Ramos (cell line): ENCODE results near the gene RIPOR3.
"Not testable (repeated sequence)": the region's sequence is repeated elsewhere in the genome, so short reads cannot be mapped to it uniquely, and the experiment has no call there.

Source experiments
- in situ Hi-C: fragments of 300-500 bp; cut with MboI; formaldehyde crosslinking; loops from one replicate; pipeline ENCODE4 v1.14.3; 2022; ENCODE audit warnings: low sequenced_read_pairs; ENCODE audit not compliant: unreplicated experiment

Gene RIPOR3

GRCh38 chr20:50724851-50725723, 33.7 kb upstream of the RIPOR3 start:
- in situ Hi-C loops = no loop called here

GRCh38 chr20:50724112-50724725, 32.9 kb upstream of the RIPOR3 start:
- in situ Hi-C loops = no loop called here

DNA sequence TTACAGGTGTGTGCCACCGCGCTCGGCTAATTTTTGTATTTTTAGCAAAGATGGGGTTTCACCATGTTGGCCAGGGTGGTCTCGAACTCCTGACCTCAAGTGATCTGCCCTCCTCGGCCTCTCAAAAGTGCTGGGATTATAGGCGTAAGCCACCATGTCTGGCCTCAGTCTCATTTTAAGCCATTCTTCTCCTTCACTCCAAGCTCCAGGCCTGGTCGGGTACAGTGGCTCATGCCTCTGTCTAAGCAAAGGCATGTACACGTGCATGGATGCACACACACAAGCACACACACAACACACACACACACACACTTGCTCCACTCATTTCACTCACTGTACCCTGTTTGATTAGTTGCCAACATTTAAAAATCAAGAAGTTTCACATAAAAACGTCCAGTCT, 32.3 kb upstream of the RIPOR3 start:
- in situ Hi-C loops = no loop called here

GRCh38 chr20:50722424-50723155, 31.2 kb upstream of the RIPOR3 start:
- in situ Hi-C loops = no loop called here

GRCh38 chr20:50721881-50722281, 30.5 kb upstream of the RIPOR3 start:
- in situ Hi-C loops = no loop called here

GRCh38 chr20:50720582-50720981, 29.2 kb upstream of the RIPOR3 start:
- in situ Hi-C loops = no loop called here

DNA sequence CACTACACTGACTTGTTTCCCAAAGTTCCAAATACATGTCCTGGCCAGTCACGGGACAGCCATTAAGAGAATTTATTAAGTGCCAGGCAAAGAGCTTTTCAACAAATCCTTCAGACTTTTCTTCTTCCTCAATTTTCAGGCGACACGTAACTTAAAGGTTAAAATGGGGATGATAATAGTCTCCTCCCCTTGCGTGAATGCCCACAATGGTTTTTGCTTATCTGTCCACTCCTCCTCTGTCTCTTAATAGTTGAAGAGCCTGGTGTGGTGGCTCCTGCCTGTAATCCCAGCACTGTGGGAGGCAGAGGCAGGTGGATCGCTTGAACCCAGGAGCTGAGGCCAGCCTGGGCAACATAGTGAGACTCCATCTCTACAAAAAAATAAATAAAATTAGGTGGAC, 28.7 kb upstream of the RIPOR3 start:
- in situ Hi-C loops = no loop called here

DNA sequence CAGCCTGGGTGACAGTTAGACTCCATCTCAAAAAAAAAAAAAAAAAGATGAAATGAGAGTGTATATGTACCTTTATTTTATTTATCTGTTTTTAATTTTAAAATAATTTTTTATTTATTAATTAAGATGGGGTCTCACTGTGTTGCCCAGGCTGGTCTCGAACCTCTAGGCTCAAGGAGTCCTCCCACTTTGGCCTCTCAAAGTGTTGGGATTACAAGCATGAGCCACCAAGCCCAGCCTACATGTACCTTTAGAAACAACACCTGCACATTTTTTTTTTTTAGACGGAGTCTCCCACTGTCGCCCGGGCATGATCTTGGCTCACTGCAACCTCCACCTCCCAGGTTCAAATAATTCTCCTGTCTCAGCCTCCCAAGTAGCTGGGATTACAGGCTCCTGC, 28.0 kb upstream of the RIPOR3 start:
- in situ Hi-C loops = no loop called here

DNA sequence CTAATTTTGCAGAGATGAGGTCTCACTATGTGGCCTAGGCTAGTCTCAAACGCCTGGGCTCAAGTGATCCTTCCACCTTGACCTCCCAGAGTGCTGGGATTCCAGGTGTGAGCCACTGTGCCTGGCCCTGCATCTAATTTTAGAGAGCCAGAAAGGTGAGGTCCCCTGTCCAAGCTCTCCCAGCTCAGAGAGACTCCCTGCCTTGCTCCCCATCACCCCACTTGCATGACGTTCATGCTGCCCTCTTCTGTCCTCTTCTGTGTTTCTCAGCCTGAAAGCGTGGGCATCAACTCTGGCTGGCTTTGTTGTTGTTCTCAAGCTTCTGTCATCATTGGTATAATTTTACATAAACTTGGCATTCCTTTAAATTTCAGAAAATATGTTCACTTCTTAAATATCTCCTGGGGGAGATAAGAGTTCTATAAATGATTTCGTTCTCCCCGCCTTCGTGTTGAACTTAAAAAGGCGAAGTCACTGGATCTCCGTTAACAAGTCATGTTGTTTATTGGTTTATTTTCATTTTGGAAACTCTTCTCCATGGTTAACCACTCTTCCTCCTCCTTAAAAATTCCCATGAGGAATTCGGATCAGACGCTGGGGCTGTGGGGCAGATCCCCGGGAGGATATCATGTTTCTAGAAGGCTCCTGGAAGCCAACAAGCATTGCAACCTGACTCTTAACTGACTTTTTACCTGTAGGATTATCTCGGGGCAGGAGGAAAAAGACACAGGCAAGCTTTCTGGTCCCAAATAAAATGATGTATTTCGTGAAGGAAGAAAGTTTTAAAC, 26.8 kb upstream of the RIPOR3 start:
- in situ Hi-C loops = no loop called here

DNA sequence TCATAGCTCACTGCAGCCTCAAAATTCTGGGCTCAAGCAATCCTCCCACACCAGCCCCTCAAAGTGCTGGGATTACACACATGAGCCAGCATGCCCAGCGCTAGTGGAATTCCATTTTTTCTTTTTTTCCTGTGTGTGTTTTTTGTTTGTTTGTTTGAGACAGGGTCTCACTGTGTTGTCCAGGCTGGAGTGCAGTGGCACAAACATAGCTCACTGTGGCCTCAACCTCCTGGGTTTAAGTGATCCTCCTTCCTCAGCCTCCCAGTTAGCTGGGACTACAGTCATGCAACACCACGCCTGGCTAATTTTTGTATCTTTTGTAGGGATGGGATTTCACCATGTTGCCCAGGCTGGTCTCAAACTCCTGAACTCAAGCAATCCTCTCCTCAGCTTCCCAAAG, 26.0 kb upstream of the RIPOR3 start:
- in situ Hi-C loops = no loop called here

DNA sequence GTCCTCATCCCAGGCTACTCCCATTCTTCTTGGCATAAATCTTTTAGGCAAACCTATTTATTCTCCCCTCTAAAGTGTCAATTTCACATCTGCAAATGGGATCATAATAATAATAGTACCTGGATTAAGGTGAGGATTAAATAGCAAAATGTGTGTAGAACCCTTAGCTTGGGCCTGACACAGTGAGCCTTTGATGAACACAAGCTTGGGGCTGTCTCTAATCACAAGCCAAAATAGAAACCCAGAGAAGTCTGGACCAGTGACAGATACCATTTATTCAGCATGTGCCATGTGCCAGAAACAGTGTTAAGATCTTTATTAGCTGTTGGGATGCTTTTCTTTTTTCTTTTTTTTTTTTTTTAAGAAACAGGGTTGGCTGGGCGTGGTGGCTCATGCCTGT, 25.2 kb upstream of the RIPOR3 start:
- in situ Hi-C loops = no loop called here

GRCh38 chr20:50715694-50716093, 24.4 kb upstream of the RIPOR3 start:
- in situ Hi-C loops = no loop called here

- in situ Hi-C loops = not testable (repeated sequence)
These were observed 23.1 kb upstream of the RIPOR3 start for GRCh38 chr20:50714426-50714825.

DNA sequence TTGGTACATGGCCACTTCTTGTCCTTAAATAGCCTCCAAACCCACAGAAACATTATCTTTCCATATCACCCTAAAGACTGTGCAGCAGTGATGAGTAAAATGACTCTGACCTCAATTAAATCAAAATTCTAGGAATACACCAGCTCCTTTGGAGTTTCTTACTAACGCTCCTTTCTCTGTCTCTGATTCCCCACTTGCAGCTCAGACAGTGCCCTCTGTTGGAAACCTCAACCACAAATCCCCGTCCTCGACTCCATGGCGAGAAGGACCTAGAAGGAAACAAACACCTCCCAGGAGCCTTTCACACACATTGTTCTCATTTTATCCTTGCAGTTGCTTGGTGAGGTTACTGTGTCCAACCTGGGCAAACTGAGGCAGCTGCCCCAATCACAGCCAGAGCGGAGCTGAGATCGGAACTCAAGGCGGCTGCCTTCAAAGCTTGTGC, 22.3 kb upstream of the RIPOR3 start:
- in situ Hi-C loops = no loop called here

- in situ Hi-C loops = no loop called here
These were observed 21.7 kb upstream of the RIPOR3 start for GRCh38 chr20:50712771-50713656.

DNA sequence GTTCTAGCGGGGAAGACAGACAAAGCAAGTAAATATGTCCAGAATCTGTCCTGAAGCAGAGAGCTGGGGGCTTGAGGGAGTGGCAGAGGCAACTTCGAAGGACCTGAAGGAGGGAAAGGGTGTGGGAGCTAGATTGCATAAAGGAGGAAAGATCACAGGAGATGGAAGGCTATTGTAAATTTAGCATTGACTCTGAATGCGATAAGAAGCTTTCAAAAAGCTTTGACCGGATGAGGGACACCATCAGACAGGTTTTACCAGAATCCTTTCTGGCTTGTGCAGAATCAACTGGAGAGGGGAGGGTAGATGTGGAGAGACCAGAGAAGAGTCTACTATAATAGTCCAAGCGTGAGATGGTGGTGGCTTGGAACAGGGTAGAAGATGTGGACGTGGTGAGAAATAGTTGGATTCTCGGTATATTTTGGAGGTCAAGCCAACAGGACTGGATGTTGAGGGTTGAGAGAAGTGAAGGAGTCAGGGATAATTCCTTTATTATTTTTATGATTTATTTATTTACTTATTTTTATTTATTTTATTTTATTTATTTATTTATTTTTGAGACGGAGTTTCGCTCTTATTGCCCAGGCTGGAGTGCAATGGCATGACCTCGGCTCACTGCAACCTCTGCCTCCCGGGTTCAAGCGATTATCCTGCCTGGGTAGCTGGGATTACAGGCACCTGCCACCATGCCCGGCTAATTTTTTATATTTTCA, 19.9 kb upstream of the RIPOR3 start:
- in situ Hi-C loops = no loop called here

DNA sequence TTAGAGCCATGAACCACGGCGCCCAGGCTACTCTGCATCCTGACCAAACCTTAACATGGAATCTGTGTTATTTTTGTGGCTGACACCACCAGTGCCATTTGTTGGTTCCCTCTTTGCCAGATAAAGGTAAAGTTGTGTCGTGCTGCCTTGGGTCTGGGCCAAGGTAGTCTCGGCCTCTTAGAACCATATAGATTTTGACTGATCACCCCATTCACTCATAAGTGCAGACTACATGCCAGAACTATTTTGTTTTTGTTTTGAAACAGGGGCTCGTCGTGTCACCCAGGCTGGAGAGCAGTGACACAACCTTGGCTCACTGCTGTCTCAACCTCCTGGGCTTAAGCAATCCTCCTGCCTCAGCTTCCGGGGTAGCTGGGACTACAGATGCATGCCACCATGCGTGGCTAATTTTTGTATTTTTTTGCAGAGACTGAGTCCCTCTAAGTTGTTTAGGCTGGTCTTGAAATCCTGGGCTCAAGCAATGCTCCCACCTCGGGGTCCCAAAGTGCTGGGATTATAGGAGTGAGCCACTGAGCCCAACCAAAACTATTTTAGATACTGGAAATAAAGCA, 19.2 kb upstream of the RIPOR3 start:
- in situ Hi-C loops = no loop called here

DNA sequence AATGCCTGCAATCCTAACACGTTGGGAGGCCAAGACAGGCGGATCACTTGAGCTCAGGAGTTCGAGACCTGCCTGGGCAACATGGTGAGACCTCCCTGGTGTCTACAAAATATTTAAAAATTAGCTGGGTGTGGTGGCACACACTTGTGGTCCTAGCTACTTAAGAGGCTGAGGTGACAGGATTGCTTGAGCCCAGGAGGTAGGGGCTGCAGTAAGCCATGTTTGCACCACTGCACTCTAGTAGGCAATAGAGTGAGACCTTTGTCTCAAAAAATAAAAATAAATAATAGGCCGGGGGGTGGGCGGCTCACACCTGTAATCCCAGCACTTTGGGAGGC, 18.3 kb upstream of the RIPOR3 start:
- in situ Hi-C loops = no loop called here
